Neural cell (in vitro differentiated cells): ENCODE data around the gene RPUSD3. TPM values are rescaled to one million over a fixed set of nuclear protein-coding genes. Genes with fewer than 3 reads are reported as not detected.

ENCODE experiments used
- H2AFZ ChIP-seq: fragments of 200-600, 300-800 bp; sonication (generic), shearing (Covaris generic); 2 replicates; pipeline ENCODE4 v1.6.0; 2014; ENCODE audit warnings: low read depth, mild to moderate bottlenecking, antibody characterized with exemption, low read length, moderate library complexity
- H3F3A ChIP-seq: fragments of 200-600 bp; shearing (Covaris generic); 2 replicates; pipeline ENCODE4 v1.6.1; 2016; ENCODE audit warnings: mild to moderate bottlenecking, moderate library complexity, mixed read lengths, antibody characterized with exemption, low read length; ENCODE audit not compliant: insufficient read depth, poor library complexity, severe bottlenecking
- H3K27ac ChIP-seq: fragments of 200-600, 300-800 bp; sonication (generic), shearing (Covaris generic); 2 replicates; pipeline ENCODE4 v1.5.1; 2014; ENCODE audit warnings: mild to moderate bottlenecking, low read length, moderate library complexity
- H3K27me3 ChIP-seq: fragments of 300-800, 200-600 bp; sonication (generic), shearing (Covaris generic); 2 replicates; pipeline ENCODE4 v1.6.0; 2014; ENCODE audit warnings: mild to moderate bottlenecking, low read depth, low read length, moderate library complexity; ENCODE audit not compliant: insufficient read depth
- H3K36me3 ChIP-seq: fragments of 300-800, 200-600 bp; sonication (generic), shearing (Covaris generic); 2 replicates; pipeline ENCODE4 v1.5.1; 2014; ENCODE audit warnings: mild to moderate bottlenecking, antibody characterized with exemption, low read length, moderate library complexity; ENCODE audit not compliant: insufficient read depth
- H3K4me2 ChIP-seq: fragments of 300-800, 200-600 bp; sonication (generic), shearing (Covaris generic); 2 replicates; pipeline ENCODE4 v1.6.0; 2014; ENCODE audit warnings: mild to moderate bottlenecking, low read length
- H3K4me3 ChIP-seq: fragments of 300-800, 200-600 bp; sonication (generic), shearing (Covaris generic); 2 replicates; pipeline ENCODE4 v1.5.1; 2014; ENCODE audit warnings: mild to moderate bottlenecking, low read length, moderate library complexity
- H3K79me2 ChIP-seq: fragments of 200-600 bp; shearing (Covaris generic); replicated peaks from 2 replicates; pipeline ENCODE4 v1.6.0; 2014; ENCODE audit warnings: mild to moderate bottlenecking, low read length, moderate library complexity; ENCODE audit not compliant: insufficient read depth
- H3K9ac ChIP-seq: fragments of 300-800, 200-600 bp; sonication (generic), shearing (Covaris generic); 2 replicates; pipeline ENCODE4 v1.6.1; 2016; ENCODE audit warnings: mild to moderate bottlenecking, low read length, mixed read lengths
- H3K9me2 ChIP-seq: fragments of 200-600 bp; shearing (Covaris generic); 2 replicates; pipeline ENCODE4 v1.6.1; 2016; ENCODE audit warnings: mild to moderate bottlenecking, low read length, mixed read lengths; ENCODE audit not compliant: insufficient read depth
- H3K9me3 ChIP-seq: fragments of 200-600, 300-800 bp; sonication (generic), shearing (Covaris generic); 2 replicates; pipeline ENCODE4 v1.6.1; 2016; ENCODE audit warnings: mild to moderate bottlenecking, mixed run types, low read length, moderate library complexity, mixed read lengths
- H4K20me1 ChIP-seq: fragments of 200-600 bp; shearing (Covaris generic); 2 replicates; pipeline ENCODE4 v1.6.1; 2016; ENCODE audit warnings: mild to moderate bottlenecking, mixed run types; ENCODE audit not compliant: insufficient read depth
- EP300 ChIP-seq: fragments of 450-650 bp; conservative IDR thresholded peaks from 2 replicates; pipeline ENCODE4 v1.6.1; 2014; ENCODE audit warnings: antibody characterized with exemption, mild to moderate bottlenecking, moderate library complexity; ENCODE audit not compliant: poor library complexity, severe bottlenecking
- EZH2 ChIP-seq: fragments of 200-600, 300-800 bp; shearing (Covaris generic), sonication (generic); IDR thresholded peaks from 2 replicates; pipeline ENCODE4 v1.6.1; 2014; ENCODE audit warnings: antibody characterized with exemption, low read length, borderline replicate concordance, mild to moderate bottlenecking; ENCODE audit not compliant: insufficient read depth, poor library complexity, severe bottlenecking
- MXI1 ChIP-seq: fragments of 450-650 bp; conservative IDR thresholded peaks from 2 replicates; pipeline ENCODE4 v1.6.1; 2014; ENCODE audit warnings: antibody characterized with exemption, mild to moderate bottlenecking; ENCODE audit not compliant: poor library complexity, severe bottlenecking
- POLR2AphosphoS5 ChIP-seq: IDR thresholded peaks from 2 replicates; pipeline ENCODE4 v1.6.1; 2012
- RAD21 ChIP-seq: fragments of 450-650 bp; conservative IDR thresholded peaks from 2 replicates; pipeline ENCODE4 v1.6.1; 2014; ENCODE audit warnings: antibody characterized with exemption, mild to moderate bottlenecking, moderate library complexity
- REST ChIP-seq: IDR thresholded peaks from 2 replicates; pipeline ENCODE4 v1.6.1; 2012; ENCODE audit warnings: borderline replicate concordance
- SMC3 ChIP-seq: fragments of 450-650 bp; conservative IDR thresholded peaks from 2 replicates; pipeline ENCODE4 v1.6.1; 2014; ENCODE audit warnings: antibody characterized with exemption, mild to moderate bottlenecking, moderate library complexity; ENCODE audit not compliant: poor library complexity
- TAF1 ChIP-seq: IDR thresholded peaks from 2 replicates; pipeline ENCODE4 v1.6.1; 2012; ENCODE audit warnings: low read depth
- polyA plus RNA-seq: library from polyadenylated mRNA; depleted of rRNA; stranded (reverse); fragments of >200 nt; gene quantifications from 2 replicates; pipeline ENCODE4 v1.2.3, GENCODE V29; 2014
- TF ChIP-seq, protein P1 (sequence below): fragments of 450-650 bp; IDR thresholded peaks from 2 replicates; pipeline ENCODE4 v1.5.1; 2014; ENCODE audit warnings: antibody characterized with exemption, mild to moderate bottlenecking, moderate library complexity; ENCODE audit not compliant: poor library complexity, severe bottlenecking

RPUSD3 gene
- polyA plus RNA-seq, 1 donor from 2014 or later, result 35.2 TPM

GRCh38 chr3:9864200-9864927 lies 20.6 kb upstream of the RPUSD3 start:
- no peaks in the 10 kb centered on the region for H3K9me2 ChIP-seq
- no peak overlapping the region for H3K9ac ChIP-seq
- H3K79me2 ChIP-seq, result no peaks in the 10 kb centered on the region
- no peak overlapping the region for H3K4me2 ChIP-seq
- no peak for TF ChIP-seq SMC3
- no peak for TF ChIP-seq EP300
- TF ChIP-seq, protein P1, sequence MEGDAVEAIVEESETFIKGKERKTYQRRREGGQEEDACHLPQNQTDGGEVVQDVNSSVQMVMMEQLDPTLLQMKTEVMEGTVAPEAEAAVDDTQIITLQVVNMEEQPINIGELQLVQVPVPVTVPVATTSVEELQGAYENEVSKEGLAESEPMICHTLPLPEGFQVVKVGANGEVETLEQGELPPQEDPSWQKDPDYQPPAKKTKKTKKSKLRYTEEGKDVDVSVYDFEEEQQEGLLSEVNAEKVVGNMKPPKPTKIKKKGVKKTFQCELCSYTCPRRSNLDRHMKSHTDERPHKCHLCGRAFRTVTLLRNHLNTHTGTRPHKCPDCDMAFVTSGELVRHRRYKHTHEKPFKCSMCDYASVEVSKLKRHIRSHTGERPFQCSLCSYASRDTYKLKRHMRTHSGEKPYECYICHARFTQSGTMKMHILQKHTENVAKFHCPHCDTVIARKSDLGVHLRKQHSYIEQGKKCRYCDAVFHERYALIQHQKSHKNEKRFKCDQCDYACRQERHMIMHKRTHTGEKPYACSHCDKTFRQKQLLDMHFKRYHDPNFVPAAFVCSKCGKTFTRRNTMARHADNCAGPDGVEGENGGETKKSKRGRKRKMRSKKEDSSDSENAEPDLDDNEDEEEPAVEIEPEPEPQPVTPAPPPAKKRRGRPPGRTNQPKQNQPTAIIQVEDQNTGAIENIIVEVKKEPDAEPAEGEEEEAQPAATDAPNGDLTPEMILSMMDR, result no peak
- TF ChIP-seq REST, result no peak
- TF ChIP-seq MXI1, result no peak
- TF ChIP-seq POLR2AphosphoS5, result no peak
- no peak for TF ChIP-seq RAD21
- TF ChIP-seq EZH2, result no peak
- no peak for TF ChIP-seq TAF1
- no peak overlapping the region for H3K27ac ChIP-seq
- no peak overlapping the region for H3K4me3 ChIP-seq
- no peaks in the 10 kb centered on the region for H3K9me3 ChIP-seq
- H3F3A ChIP-seq, result no peaks in the 10 kb centered on the region
- H2AFZ ChIP-seq, result no peak overlapping the region
- no peaks in the 10 kb centered on the region for H4K20me1 ChIP-seq
- no peaks in the 10 kb centered on the region for H3K36me3 ChIP-seq
- no peaks in the 10 kb centered on the region for H3K27me3 ChIP-seq

GRCh38 chr3:9863058-9863772 lies 19.4 kb upstream of the RPUSD3 start:
- H3K9me3 ChIP-seq, result no peaks in the 10 kb centered on the region
- H3K9ac ChIP-seq, result no peak overlapping the region
- no peaks in the 10 kb centered on the region for H4K20me1 ChIP-seq
- no peaks in the 10 kb centered on the region for H3K9me2 ChIP-seq
- no peaks in the 10 kb centered on the region for H3K79me2 ChIP-seq
- H3K36me3 ChIP-seq, result no peaks in the 10 kb centered on the region
- H3K27ac ChIP-seq, result no peak overlapping the region
- H3K27me3 ChIP-seq, result no peaks in the 10 kb centered on the region
- TF ChIP-seq, protein P1, result no peak
- TF ChIP-seq RAD21 (no peak), MXI1 (no peak), EZH2 (no peak), SMC3 (no peak), EP300 (no peak), REST (no peak), POLR2AphosphoS5 (no peak)
- no peaks in the 10 kb centered on the region for H3F3A ChIP-seq
- H3K4me2 ChIP-seq, result no peak overlapping the region
- no peak overlapping the region for H2AFZ ChIP-seq
- H3K4me3 ChIP-seq, result no peak overlapping the region
